Epithelial cell of proximal tubule (primary cell): ENCODE results near the gene ANKRD33B. TPM values are rescaled to one million over a fixed set of nuclear protein-coding genes. Genes with fewer than 3 reads are reported as not detected.

ENCODE experiments used
- DNase-seq: peaks from one replicate; pipeline ENCODE4 v3.0.0-alpha.2; 2011; ENCODE audit warnings: low read depth
- H3K4me3 ChIP-seq: 2 replicates; pipeline ENCODE4 v1.5.1; 2011; ENCODE audit warnings: low read depth, mild to moderate bottlenecking, low read length
- total RNA-seq: library from RNA; depleted of rRNA; stranded (reverse); fragments of >200 nt; gene quantifications from 2 replicates; pipeline ENCODE4 v1.2.3, GENCODE V29; 2015
- TF ChIP-seq, protein P1 (sequence below): conservative IDR thresholded peaks from 2 replicates; pipeline ENCODE4 v1.5.1; 2012; ENCODE audit warnings: low read depth, mild to moderate bottlenecking, low read length

The ANKRD33B gene
- total RNA-seq, 1 donor from 2014 or later, result 2.3 TPM

DNA sequence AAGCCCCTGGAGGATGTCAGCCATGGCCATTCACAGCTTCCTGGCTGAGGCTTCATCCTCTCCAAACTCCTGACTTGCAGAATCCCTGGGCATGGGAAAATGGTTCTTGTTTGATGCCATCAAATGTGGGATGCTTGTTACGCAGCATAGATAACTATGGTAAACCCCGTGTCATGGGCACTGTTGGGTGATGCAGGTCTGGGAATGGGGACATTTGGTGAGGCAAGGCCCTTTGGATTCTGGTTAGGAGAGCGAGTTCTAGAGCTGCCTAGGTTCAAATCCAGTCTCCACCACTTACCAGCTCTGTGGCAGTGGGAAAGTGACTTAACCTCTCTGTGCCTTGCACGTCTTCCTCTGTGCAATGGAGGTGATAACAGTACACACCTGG, 41.7 kb upstream of the ANKRD33B start:
- no peak overlapping the region for H3K4me3 ChIP-seq
- TF ChIP-seq, protein P1, sequence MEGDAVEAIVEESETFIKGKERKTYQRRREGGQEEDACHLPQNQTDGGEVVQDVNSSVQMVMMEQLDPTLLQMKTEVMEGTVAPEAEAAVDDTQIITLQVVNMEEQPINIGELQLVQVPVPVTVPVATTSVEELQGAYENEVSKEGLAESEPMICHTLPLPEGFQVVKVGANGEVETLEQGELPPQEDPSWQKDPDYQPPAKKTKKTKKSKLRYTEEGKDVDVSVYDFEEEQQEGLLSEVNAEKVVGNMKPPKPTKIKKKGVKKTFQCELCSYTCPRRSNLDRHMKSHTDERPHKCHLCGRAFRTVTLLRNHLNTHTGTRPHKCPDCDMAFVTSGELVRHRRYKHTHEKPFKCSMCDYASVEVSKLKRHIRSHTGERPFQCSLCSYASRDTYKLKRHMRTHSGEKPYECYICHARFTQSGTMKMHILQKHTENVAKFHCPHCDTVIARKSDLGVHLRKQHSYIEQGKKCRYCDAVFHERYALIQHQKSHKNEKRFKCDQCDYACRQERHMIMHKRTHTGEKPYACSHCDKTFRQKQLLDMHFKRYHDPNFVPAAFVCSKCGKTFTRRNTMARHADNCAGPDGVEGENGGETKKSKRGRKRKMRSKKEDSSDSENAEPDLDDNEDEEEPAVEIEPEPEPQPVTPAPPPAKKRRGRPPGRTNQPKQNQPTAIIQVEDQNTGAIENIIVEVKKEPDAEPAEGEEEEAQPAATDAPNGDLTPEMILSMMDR, result no peak
- no peak for DNase-seq

DNA sequence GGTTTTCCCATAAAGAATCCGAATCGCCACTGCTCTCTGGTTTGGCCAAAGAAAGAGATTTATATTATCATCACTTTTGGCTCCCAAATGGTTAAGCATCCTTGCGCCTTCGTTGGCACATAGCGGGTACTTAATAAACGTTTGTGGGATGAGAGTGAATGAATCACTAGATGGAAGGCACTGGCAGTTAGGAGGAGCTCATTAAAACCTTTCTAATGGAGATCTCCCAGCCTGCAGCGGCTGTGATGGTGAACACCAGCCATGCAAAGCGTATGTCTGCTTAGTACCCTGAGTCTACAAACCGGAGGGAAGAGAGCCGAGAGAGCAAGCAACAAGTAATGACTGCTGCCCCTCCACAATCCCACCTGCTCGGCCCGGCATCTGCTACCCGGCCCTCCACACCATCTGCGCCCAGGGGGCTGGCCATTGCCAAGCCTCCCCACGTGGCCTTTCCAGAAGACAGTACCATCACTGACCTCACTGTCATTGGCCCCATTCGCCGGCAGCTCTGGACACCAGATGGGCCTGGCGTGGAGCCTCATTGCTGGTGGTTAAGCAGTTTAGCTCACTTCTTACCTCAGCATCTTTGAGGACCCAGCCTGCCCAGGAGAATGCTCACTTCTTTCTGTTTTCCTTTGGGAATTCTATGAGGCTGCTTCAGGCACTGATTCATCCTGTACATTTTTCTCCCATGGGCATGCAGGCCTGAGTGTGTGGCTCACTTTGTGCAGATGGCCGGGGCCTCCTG, 39.3 kb upstream of the ANKRD33B start:
- DNase-seq, result no peak

DNA sequence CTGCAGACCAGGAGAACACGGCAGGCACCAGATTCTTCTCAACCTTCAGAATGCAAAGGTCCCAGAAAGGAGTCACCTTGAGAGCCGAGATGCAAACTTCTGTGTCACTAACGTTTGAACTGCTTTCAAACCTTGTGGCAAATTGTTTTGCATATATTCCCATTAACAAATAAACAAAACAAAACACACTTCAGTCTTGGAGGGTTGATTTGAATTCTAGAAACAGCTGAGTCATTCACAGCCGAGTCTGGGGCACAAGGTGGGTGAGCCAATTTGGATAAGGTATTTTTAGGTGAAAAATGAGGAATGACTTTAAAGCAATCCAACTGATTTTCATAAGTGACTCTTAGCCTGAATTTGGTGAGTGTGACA, 38.8 kb upstream of the ANKRD33B start:
- DNase-seq, result no peak
- H3K4me3 ChIP-seq, result no peak overlapping the region
- TF ChIP-seq, protein P1, result no peak

More for the DNA sequence above, 39.3 kb upstream of the ANKRD33B start:
- no peak overlapping the region for H3K4me3 ChIP-seq
- TF ChIP-seq, protein P1, result no peak

DNA sequence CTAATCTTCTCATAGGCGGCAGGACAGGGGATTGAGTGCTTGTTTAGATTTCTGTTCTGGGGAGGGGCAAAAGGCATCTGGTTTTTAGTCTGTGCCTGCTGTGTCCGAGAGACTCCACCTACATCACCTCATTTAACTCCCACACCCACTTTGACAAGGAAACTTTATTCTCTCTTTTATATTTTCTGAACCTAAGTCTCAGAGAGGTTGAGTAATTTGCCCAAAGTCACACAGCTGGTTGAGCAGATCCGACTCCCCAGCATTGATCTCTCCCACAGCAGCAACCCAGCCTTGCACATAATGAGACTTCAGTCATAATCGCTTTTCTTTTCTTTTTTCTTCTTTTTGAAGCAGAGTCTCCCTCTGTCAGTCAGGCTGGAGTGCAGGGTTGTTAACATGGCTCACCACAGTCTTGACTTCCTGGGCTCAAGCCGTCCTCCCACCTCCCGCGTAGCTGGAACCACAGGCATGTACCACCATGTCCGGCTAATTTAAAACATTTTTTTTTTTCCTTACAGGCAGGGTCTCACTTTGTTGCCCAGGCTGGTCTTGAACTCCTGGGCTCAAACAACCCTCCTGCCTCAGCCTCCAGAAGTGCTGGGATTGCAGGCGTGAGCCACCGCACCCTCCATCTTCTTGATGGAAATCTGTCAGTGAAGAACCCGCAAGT, 36.5 kb upstream of the ANKRD33B start:
- DNase-seq, result no peak
- no peak overlapping the region for H3K4me3 ChIP-seq
- TF ChIP-seq, protein P1, result no peak

DNA sequence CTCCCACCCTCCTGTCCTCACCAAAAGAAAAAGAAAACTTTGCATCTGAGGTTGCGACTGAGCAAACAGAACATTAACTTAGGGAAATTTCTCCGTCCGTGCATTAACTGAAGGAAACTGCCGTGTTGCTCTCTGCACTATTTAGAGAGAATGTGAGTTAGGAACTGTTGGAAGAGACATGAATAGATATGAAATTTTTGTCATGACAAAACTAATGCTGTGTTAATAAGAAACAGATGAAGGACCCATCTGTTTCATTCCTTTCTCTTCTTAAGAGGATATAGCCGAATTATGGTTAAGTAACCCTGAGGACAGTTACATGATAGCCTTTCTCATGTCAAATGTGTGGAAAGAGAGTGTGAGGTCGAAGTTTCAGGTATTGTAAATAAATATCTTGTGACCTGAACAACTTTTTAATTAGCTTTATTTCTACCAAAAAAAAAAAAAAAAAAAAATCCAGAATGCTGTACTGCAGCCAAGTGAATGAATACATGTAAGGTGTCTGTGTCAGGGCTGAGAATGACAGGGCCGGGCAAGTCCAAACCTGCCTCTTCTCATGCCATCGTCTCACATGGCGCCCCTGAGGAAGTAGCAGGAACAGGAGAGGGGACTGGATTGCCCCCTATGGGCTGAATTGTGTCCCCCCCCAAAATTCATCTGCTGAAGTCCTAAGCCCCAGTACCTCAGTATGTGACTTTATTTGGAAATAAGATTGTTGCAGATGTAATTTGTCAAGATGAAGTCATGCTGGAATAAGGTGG, 35.6 kb upstream of the ANKRD33B start:
- H3K4me3 ChIP-seq, result no peak overlapping the region
- TF ChIP-seq, protein P1, result peak; percentile 39
- DNase-seq, result no peak

DNA sequence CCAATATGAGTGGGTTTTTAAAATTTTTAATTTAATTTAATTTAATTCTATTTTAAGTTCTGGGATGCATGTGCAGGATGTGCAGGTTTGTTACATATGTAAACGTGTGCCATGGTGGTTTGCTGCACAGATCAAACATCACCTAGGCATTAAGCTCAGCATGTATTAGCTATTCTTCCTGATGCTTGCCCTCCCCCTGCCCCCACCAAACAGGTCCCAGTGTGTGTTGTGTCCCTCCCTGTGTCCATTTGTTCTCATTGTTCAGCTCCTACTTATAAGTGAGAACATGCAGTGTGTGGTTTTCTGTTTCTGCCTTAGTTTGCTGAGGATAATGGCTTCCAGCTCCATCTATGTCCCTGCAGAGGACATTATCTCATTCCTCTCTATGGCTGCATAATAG, 35.0 kb upstream of the ANKRD33B start:
- H3K4me3 ChIP-seq, result no peak overlapping the region
- TF ChIP-seq, protein P1, result no peak
- DNase-seq, result no peak
